Suprapubic skin (tissue), 3 donors: ENCODE data around the gene SLC7A7.

Experiments
- CTCF ChIP-seq, 2 donors: fragments of 200-600 bp in 1 of 2; fragments of 450-650 bp in 1 of 2; sonication (generic) in 1 of 2; IDR thresholded peaks; one replicate each; pipeline ENCODE4 v1.5.1; 2016 to 2019; ENCODE audit warnings: antibody characterized with exemption in 2 of 2, mild to moderate bottlenecking in 1 of 2, moderate library complexity in 1 of 2
- EP300 ChIP-seq: sonication (generic); formaldehyde crosslinking; IDR thresholded peaks from one replicate; pipeline ENCODE4 v1.6.1; 2017; ENCODE audit warnings: antibody characterized with exemption
- POLR2A ChIP-seq, 2 donors: fragments of 450-650 bp; IDR thresholded peaks; one replicate each; pipeline ENCODE4 v1.6.1; 2017; ENCODE audit warnings: antibody characterized with exemption in 2 of 2, mild to moderate bottlenecking in 2 of 2, moderate library complexity in 2 of 2

DNA sequence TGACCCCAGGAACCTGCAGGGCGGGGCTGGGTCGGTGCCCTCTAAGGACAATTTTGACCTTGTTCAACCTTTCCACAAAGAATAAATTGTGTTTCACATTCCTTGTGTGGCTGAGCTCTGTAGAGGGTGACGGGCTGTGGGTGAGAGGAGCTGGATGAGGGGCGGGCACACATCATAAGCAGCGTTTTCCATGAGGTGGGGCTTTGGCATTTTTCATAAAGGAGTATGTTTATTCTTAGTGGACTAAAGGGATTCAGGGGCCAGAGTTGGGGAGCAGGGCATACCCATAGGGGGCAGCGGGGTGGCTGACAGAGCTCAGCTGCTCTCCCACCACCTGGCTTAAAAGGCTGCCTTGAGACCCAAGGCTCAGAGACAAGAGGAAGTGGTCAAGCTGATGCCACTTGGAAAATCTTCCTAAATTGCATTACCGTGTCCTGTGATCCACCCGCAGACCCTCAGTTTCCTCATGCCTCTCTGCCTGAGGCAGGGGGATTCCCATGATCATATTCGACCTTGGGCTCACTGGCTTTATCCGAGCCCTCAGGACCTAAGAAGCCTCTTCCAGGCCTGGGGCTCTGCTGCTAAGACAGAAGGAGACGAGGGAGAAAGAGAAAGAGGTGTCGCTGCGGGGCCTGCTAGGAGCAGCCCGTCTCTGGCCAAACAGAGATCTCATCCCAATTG lies 32.6 kb upstream of the SLC7A7 start:
- TF ChIP-seq POLR2A (IDR thresholded peaks at IDR 0.05) (no peak), CTCF (IDR thresholded peaks at IDR 0.05) (no peak), EP300 (no peak)
